ENCODE data around the gene PHF23.

- TF ChIP-seq CTCF (conservative IDR thresholded peaks at IDR 0.05; ENCODE audit: low read length): no peak
- no peak for TF ChIP-seq EZH2phosphoT487 (IDR thresholded peaks at IDR 0.05; ENCODE audit: borderline replicate concordance)
Measured at GRCh38 chr17:7283471-7284216, 44.4 kb upstream of the PHF23 start.
